ENCODE data around the gene AATK.

Gene AATK, protein sequence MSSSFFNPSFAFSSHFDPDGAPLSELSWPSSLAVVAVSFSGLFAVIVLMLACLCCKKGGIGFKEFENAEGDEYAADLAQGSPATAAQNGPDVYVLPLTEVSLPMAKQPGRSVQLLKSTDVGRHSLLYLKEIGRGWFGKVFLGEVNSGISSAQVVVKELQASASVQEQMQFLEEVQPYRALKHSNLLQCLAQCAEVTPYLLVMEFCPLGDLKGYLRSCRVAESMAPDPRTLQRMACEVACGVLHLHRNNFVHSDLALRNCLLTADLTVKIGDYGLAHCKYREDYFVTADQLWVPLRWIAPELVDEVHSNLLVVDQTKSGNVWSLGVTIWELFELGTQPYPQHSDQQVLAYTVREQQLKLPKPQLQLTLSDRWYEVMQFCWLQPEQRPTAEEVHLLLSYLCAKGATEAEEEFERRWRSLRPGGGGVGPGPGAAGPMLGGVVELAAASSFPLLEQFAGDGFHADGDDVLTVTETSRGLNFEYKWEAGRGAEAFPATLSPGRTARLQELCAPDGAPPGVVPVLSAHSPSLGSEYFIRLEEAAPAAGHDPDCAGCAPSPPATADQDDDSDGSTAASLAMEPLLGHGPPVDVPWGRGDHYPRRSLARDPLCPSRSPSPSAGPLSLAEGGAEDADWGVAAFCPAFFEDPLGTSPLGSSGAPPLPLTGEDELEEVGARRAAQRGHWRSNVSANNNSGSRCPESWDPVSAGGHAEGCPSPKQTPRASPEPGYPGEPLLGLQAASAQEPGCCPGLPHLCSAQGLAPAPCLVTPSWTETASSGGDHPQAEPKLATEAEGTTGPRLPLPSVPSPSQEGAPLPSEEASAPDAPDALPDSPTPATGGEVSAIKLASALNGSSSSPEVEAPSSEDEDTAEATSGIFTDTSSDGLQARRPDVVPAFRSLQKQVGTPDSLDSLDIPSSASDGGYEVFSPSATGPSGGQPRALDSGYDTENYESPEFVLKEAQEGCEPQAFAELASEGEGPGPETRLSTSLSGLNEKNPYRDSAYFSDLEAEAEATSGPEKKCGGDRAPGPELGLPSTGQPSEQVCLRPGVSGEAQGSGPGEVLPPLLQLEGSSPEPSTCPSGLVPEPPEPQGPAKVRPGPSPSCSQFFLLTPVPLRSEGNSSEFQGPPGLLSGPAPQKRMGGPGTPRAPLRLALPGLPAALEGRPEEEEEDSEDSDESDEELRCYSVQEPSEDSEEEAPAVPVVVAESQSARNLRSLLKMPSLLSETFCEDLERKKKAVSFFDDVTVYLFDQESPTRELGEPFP (N-terminal part only)

DNA sequence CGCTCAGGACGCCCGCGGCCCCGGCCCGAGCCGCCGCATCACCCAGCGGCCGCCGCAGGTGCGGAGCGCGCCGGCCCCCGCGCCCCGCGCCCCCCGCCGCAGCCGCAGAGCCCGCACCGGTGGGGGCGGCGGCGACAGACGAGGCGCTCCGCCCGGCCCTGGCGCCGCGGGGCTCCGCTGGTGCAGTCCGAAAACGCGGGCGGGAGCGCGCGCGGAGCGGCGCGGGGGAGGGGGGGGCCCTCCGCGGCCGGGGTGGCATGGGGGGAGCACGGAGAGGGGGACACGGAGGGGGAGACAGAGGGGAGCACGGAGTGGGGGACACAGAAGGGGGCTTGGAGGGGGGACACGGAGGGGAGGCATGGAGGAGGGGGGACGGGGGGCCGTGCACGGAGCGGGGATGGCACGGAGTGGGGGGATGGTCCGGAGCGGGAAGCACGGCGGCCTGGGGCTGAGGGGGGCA, at the start of gene AATK:
Gene AATK, minus strand, starts transcription at position 189 of the 460 bp plus-strand sequence. CDS start 229 bp downstream, outside the sequence.
- Histone ChIP-seq H3K4me3 (ENCODE audit: low read length) (peak within 1 kb of the TSS; percentile 4), H3K36me3 (ENCODE audit: control insufficient read depth, insufficient read depth, low read length) (no peaks in the 10 kb centered on the region), H3K9ac (ENCODE audit: low read length) (no peak within 1 kb of the TSS), H3K4me1 (ENCODE audit: control insufficient read depth, insufficient read depth, low read length) (no peaks in the 10 kb centered on the region), H3K27ac (ENCODE audit: low read depth, low read length) (no peak within 1 kb of the TSS), H3K27me3 (ENCODE audit: control insufficient read depth, insufficient read depth, low read length) (peaks cover 17% of the 10 kb centered on the region)

- Histone ChIP-seq H3K4me1 (ENCODE audit: control insufficient read depth, insufficient read depth, low read length) (no peaks in the 10 kb centered on the region), H3K27ac (ENCODE audit: low read depth, low read length) (no peak overlapping the region), H3K27me3 (ENCODE audit: control insufficient read depth, insufficient read depth, low read length) (no peaks in the 10 kb centered on the region), H3K4me3 (ENCODE audit: low read length) (no peak overlapping the region), H3K36me3 (ENCODE audit: control insufficient read depth, insufficient read depth, low read length) (no peaks in the 10 kb centered on the region), H3K9ac (ENCODE audit: low read length) (no peak overlapping the region)
These were observed 48.0 kb upstream of the AATK start for GRCh38 chr17:81213978-81214377.

DNA sequence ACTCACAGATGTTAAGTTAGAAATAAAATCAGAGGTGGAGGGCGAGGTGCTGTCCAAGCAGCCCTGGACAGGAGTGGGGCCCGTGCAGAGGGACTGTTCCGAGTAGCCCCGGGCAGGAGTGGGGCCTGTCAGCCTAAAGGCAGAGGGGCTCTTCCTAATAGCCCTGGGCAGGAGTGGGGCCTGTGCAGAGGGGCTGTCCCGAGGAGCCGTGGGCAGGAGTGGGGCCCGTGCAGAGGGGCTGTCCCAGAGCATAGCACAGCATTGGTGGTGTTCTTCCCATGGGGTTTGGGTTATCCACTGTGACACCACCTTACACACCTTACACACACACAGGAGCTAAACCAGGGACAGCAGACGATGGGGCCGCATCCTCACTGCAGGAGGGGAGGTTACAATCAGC, 46.3 kb upstream of the AATK start:
- Histone ChIP-seq H3K4me3 (ENCODE audit: low read length) (no peak overlapping the region), H3K4me1 (ENCODE audit: control insufficient read depth, insufficient read depth, low read length) (no peaks in the 10 kb centered on the region), H3K27me3 (ENCODE audit: control insufficient read depth, insufficient read depth, low read length) (no peaks in the 10 kb centered on the region), H3K9ac (ENCODE audit: low read length) (no peak overlapping the region), H3K27ac (ENCODE audit: low read depth, low read length) (no peak overlapping the region), H3K36me3 (ENCODE audit: control insufficient read depth, insufficient read depth, low read length) (peaks cover 4% of the 10 kb centered on the region)

- Histone ChIP-seq H3K36me3 (ENCODE audit: control insufficient read depth, insufficient read depth, low read length) (peaks cover 4% of the 10 kb centered on the region), H3K4me1 (ENCODE audit: control insufficient read depth, insufficient read depth, low read length) (no peaks in the 10 kb centered on the region), H3K4me3 (ENCODE audit: low read length) (no peak overlapping the region), H3K27me3 (ENCODE audit: control insufficient read depth, insufficient read depth, low read length) (no peaks in the 10 kb centered on the region), H3K9ac (ENCODE audit: low read length) (no peak overlapping the region), H3K27ac (ENCODE audit: low read depth, low read length) (no peak overlapping the region)
These were observed 44.8 kb upstream of the AATK start for GRCh38 chr17:81210868-81211267.

DNA sequence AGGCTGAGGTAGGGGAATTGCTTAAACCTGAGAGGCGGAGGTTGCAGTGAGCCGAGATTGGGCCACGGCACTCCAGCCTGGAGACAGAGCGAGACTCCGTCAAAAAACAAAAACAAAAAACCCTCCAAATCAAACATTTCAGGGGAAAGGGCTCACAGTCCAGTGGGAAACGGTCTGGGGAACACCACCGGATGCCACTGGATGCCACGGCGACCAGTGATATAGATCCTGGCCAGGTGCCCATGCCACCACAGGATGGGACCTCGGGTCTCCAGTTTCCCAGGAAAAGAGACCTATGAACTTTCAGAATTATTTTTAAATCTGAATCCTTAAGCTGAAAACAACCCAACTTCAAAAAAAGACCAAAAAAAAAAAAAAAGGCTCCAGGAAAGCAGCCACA, 44.4 kb upstream of the AATK start:
- Histone ChIP-seq H3K4me3 (ENCODE audit: low read length) (no peak overlapping the region), H3K27me3 (ENCODE audit: control insufficient read depth, insufficient read depth, low read length) (no peaks in the 10 kb centered on the region), H3K36me3 (ENCODE audit: control insufficient read depth, insufficient read depth, low read length) (peaks cover 4% of the 10 kb centered on the region), H3K27ac (ENCODE audit: low read depth, low read length) (no peak overlapping the region), H3K4me1 (ENCODE audit: control insufficient read depth, insufficient read depth, low read length) (no peaks in the 10 kb centered on the region), H3K9ac (ENCODE audit: low read length) (no peak overlapping the region)

DNA sequence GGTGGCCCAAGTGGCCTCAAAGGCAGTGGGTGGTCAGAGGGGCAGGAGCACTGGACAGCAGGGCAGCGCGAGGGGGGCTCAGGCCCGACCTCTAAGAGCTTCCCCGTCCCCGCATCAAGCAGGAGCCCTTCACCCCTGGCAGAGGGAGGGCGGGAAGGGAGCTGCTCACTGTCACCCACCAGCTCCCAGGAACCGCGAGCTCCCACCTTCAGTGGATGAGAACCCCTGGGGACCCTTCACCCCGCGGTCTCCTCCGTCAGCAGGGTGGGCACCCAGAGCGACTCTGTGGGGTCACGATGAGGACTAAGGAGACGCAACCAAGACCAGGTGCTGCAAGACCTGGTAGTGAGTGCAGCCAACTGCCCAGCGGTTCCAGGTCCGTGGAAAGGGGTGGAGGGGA, 43.1 kb upstream of the AATK start:
- H3K27me3 ChIP-seq (ENCODE audit: control insufficient read depth, insufficient read depth, low read length), result no peaks in the 10 kb centered on the region
- H3K9ac ChIP-seq (ENCODE audit: low read length), result no peak overlapping the region
- no peak overlapping the region for H3K4me3 ChIP-seq (ENCODE audit: low read length)
- peaks cover 4% of the 10 kb centered on the region for H3K36me3 ChIP-seq (ENCODE audit: control insufficient read depth, insufficient read depth, low read length)
- no peaks in the 10 kb centered on the region for H3K4me1 ChIP-seq (ENCODE audit: control insufficient read depth, insufficient read depth, low read length)
- no peak overlapping the region for H3K27ac ChIP-seq (ENCODE audit: low read depth, low read length)

- H3K27ac ChIP-seq (ENCODE audit: low read depth, low read length), result no peak overlapping the region
- H3K9ac ChIP-seq (ENCODE audit: low read length), result no peak overlapping the region
- H3K4me3 ChIP-seq (ENCODE audit: low read length), result no peak overlapping the region
- H3K27me3 ChIP-seq (ENCODE audit: control insufficient read depth, insufficient read depth, low read length), result no peaks in the 10 kb centered on the region
- peaks cover 4% of the 10 kb centered on the region for H3K36me3 ChIP-seq (ENCODE audit: control insufficient read depth, insufficient read depth, low read length)
- no peaks in the 10 kb centered on the region for H3K4me1 ChIP-seq (ENCODE audit: control insufficient read depth, insufficient read depth, low read length)
These were observed 42.6 kb upstream of the AATK start for GRCh38 chr17:81208651-81209050.

GRCh38 chr17:81207610-81208581, 41.9 kb upstream of the AATK start:
- H3K36me3 ChIP-seq (ENCODE audit: control insufficient read depth, insufficient read depth, low read length), result peaks cover 4% of the 10 kb centered on the region
- H3K4me3 ChIP-seq (ENCODE audit: low read length), result no peak overlapping the region
- no peaks in the 10 kb centered on the region for H3K27me3 ChIP-seq (ENCODE audit: control insufficient read depth, insufficient read depth, low read length)
- H3K9ac ChIP-seq (ENCODE audit: low read length), result no peak overlapping the region
- H3K4me1 ChIP-seq (ENCODE audit: control insufficient read depth, insufficient read depth, low read length), result no peaks in the 10 kb centered on the region
- H3K27ac ChIP-seq (ENCODE audit: low read depth, low read length), result no peak overlapping the region

- H3K27ac ChIP-seq (ENCODE audit: low read depth, low read length), result no peak overlapping the region
- H3K4me1 ChIP-seq (ENCODE audit: control insufficient read depth, insufficient read depth, low read length), result no peaks in the 10 kb centered on the region
- H3K9ac ChIP-seq (ENCODE audit: low read length), result no peak overlapping the region
- no peaks in the 10 kb centered on the region for H3K27me3 ChIP-seq (ENCODE audit: control insufficient read depth, insufficient read depth, low read length)
- H3K36me3 ChIP-seq (ENCODE audit: control insufficient read depth, insufficient read depth, low read length), result peaks cover 4% of the 10 kb centered on the region
- H3K4me3 ChIP-seq (ENCODE audit: low read length), result no peak overlapping the region
These were observed 40.6 kb upstream of the AATK start for GRCh38 chr17:81206657-81207056.

GRCh38 chr17:81206166-81206565, 40.1 kb upstream of the AATK start:
- no peaks in the 10 kb centered on the region for H3K27me3 ChIP-seq (ENCODE audit: control insufficient read depth, insufficient read depth, low read length)
- no peak overlapping the region for H3K9ac ChIP-seq (ENCODE audit: low read length)
- no peak overlapping the region for H3K27ac ChIP-seq (ENCODE audit: low read depth, low read length)
- H3K4me3 ChIP-seq (ENCODE audit: low read length), result no peak overlapping the region
- peaks cover 4% of the 10 kb centered on the region for H3K36me3 ChIP-seq (ENCODE audit: control insufficient read depth, insufficient read depth, low read length)
- no peaks in the 10 kb centered on the region for H3K4me1 ChIP-seq (ENCODE audit: control insufficient read depth, insufficient read depth, low read length)

GRCh38 chr17:81204578-81204977, 38.6 kb upstream of the AATK start:
- Histone ChIP-seq H3K27me3 (ENCODE audit: control insufficient read depth, insufficient read depth, low read length) (no peaks in the 10 kb centered on the region), H3K4me3 (ENCODE audit: low read length) (no peak overlapping the region), H3K27ac (ENCODE audit: low read depth, low read length) (no peak overlapping the region), H3K4me1 (ENCODE audit: control insufficient read depth, insufficient read depth, low read length) (no peaks in the 10 kb centered on the region), H3K36me3 (ENCODE audit: control insufficient read depth, insufficient read depth, low read length) (peaks cover 4% of the 10 kb centered on the region), H3K9ac (ENCODE audit: low read length) (no peak overlapping the region)

Measured in rectal smooth muscle tissue (tissue), 1 donor.